ENCODE measurements around the gene GJB2.

GJB2 gene

DNA sequence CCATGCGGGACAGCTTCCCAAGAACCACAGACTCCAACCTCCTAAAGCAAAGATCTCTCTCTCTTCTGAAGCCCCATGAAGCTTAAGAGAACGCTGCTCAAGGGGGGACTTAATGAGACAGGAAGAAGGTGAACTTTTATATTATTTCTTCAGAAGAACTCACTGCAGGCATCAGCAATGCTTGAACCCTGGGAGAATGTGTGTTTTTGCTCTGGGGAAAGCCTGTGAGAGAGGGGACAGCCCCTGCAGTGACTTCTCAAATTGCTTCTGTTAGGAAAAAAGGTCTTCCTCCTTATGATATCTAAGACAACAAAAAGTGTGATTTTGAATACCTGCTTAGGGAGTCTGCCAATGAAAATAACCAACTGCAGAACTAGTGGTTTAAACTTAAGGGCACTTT is 54.9 kb downstream of the GJB2 start:
- Histone ChIP-seq H3K9ac (ENCODE audit: insufficient read length, low read depth) (no peak overlapping the region), H3K4me1 (ENCODE audit: insufficient read depth, insufficient read length) (no peaks in the 10 kb centered on the region), H3K4me3 (ENCODE audit: insufficient read length, low read depth) (no peak overlapping the region), H3K9me3 (ENCODE audit: insufficient read depth, low read length) (no peaks in the 10 kb centered on the region), H3K27me3 (ENCODE audit: insufficient read depth, insufficient read length) (no peaks in the 10 kb centered on the region), H3K36me3 (ENCODE audit: insufficient read depth, insufficient read length, low read length) (no peaks in the 10 kb centered on the region)
- no peak for DNase-seq (ENCODE audit: low read depth, low spot score)
- TF ChIP-seq SUZ12 (IDR thresholded peaks at IDR 0.05; ENCODE audit: extremely low read depth, insufficient read depth, insufficient read length) (no peak), YY1 (IDR thresholded peaks at IDR 0.05; ENCODE audit: insufficient read depth, insufficient read length) (no peak)
